Measurements from ENCODE around the gene SEMA6B.

The SEMA6B gene

DNA sequence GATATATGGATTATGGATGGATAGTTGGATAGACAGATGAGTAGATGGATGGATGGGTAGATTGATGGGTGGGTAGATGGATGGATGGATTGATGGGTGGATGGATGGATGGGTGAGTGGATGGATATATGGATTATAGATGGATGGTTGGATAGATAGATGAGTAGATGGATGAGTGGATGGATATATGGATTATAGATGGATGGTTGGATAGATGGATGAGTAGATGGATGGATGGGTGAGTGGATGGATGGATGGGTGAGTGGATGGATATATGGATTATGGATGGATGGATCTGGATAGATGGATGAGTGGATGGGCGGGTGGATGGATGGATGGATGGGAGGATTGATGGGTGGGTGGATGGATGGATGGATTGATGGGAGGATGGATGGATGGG lies 43.4 kb upstream of the SEMA6B start:
- Histone ChIP-seq H3K36me3 (ENCODE audit: control insufficient read depth in 2 of 2, insufficient read depth in 1 of 2, low read length in 2 of 2) (no peaks in the 10 kb centered on the region), H3K27ac (ENCODE audit: extremely low read depth, low read depth, low read length) (no peak overlapping the region), H3K4me1 (ENCODE audit: control insufficient read depth, insufficient read depth, low read length) (0 out of 2 replicates have a peak, but pooled peaks cover 3% of the 10 kb centered on the region), H3K9me3 (ENCODE audit: control insufficient read depth, insufficient read depth, low read depth, low read length) (no peaks in the 10 kb centered on the region), H3K4me3 (ENCODE audit: low read depth, low read length) (no peak overlapping the region)
- ChIA-PET POLR2A (no interaction called here), CTCF (interaction anchor here (0.5 kb wide), 1 partner anchor 195 kb away, joined by 3 read pairs; no protein-coding TSS in a partner anchor)
- TF ChIP-seq ZBTB17 (tag by site-specific recombination; IDR thresholded peaks at IDR 0.05) = peak; percentile 98
- TF ChIP-seq GLIS1 (tag by site-specific recombination; IDR thresholded peaks at IDR 0.05) = no peak
- TF ChIP-seq ZNF366 (tag by site-specific recombination; conservative IDR thresholded peaks at IDR 0.05) = peak; percentile 26

DNA sequence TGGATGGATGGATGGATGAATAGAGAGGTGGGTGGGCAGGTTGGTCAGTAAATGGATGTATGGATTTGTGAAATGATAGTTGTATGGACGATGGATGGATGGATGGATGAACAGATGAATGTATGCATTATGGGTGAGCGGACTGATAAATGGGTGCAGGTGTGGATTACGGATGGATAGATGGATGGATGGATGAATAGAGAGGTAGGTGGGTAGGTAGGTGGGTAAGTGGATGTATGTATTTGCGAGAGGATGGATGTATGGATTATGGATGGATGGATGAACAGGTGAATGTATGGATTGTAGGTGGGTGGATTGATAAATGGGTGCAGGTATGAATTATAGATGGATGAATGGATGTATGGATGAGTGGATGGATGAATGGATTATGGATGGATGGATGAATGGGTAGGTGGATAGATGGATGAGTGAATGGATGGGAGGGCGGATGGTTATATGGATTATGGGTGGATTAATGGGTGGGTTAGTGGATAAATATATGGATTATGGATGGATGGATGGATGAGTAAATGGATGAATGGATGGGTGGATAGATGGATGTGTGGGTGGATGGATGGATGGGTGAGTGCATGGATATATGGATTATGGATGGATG lies 42.8 kb upstream of the SEMA6B start:
- H3K4me1 ChIP-seq (ENCODE audit: control insufficient read depth, insufficient read depth, low read length) = 0 out of 2 replicates have a peak, but pooled peaks cover 3% of the 10 kb centered on the region
- no peaks in the 10 kb centered on the region for H3K9me3 ChIP-seq (ENCODE audit: control insufficient read depth, insufficient read depth, low read depth, low read length)
- H3K27ac ChIP-seq (ENCODE audit: extremely low read depth, low read depth, low read length) = no peak overlapping the region
- no peak overlapping the region for H3K4me3 ChIP-seq (ENCODE audit: low read depth, low read length)
- H3K36me3 ChIP-seq (ENCODE audit: control insufficient read depth in 2 of 2, insufficient read depth in 1 of 2, low read length in 2 of 2) = no peaks in the 10 kb centered on the region
- POLR2A ChIA-PET = no interaction called here
- CTCF ChIA-PET = no interaction called here
- TF ChIP-seq ZEB2 (tag by site-specific recombination; IDR thresholded peaks at IDR 0.05) (peak; percentile 42; the same call in 1 of the 2 replicates), ZNF132 (tag by site-specific recombination; IDR thresholded peaks at IDR 0.05; ENCODE audit: borderline replicate concordance) (no peak), ZNF292 (tag by site-specific recombination; IDR thresholded peaks at IDR 0.05; ENCODE audit: borderline replicate concordance, low read depth) (no peak), ZNF791 (tag by site-specific recombination; IDR thresholded peaks at IDR 0.05) (0 out of 2 replicates have a peak, but pooled peaks have one; percentile 9), ZIC2 (tag by site-specific recombination; IDR thresholded peaks at IDR 0.05) (no peak), ZNF416 (tag by site-specific recombination; IDR thresholded peaks at IDR 0.05) (no peak), ZNF366 (tag by site-specific recombination; conservative IDR thresholded peaks at IDR 0.05) (peak; percentile 96), ZFP37 (tag by site-specific recombination; IDR thresholded peaks at IDR 0.05) (no peak), ZNF776 (tag by site-specific recombination; IDR thresholded peaks at IDR 0.05; ENCODE audit: borderline replicate concordance) (peak; percentile 75), KLF8 (tag by site-specific recombination; IDR thresholded peaks at IDR 0.05) (no peak), ZNF157 (tag by site-specific recombination; IDR thresholded peaks at IDR 0.05) (no peak), ZBTB17 (tag by site-specific recombination; IDR thresholded peaks at IDR 0.05) (peak; percentile 97), ZNF610 (tag by site-specific recombination; IDR thresholded peaks at IDR 0.05; ENCODE audit: borderline replicate concordance) (no peak), ZNF768 (tag by site-specific recombination; IDR thresholded peaks at IDR 0.05) (no peak), KLF16 (tag by site-specific recombination; IDR thresholded peaks at IDR 0.05) (no peak), ZNF184 (tag by site-specific recombination; IDR thresholded peaks at IDR 0.05) (no peak), ZNF354C (tag by site-specific recombination; IDR thresholded peaks at IDR 0.05; ENCODE audit: borderline replicate concordance, low read depth) (no peak)
- TF ChIP-seq, protein P1, sequence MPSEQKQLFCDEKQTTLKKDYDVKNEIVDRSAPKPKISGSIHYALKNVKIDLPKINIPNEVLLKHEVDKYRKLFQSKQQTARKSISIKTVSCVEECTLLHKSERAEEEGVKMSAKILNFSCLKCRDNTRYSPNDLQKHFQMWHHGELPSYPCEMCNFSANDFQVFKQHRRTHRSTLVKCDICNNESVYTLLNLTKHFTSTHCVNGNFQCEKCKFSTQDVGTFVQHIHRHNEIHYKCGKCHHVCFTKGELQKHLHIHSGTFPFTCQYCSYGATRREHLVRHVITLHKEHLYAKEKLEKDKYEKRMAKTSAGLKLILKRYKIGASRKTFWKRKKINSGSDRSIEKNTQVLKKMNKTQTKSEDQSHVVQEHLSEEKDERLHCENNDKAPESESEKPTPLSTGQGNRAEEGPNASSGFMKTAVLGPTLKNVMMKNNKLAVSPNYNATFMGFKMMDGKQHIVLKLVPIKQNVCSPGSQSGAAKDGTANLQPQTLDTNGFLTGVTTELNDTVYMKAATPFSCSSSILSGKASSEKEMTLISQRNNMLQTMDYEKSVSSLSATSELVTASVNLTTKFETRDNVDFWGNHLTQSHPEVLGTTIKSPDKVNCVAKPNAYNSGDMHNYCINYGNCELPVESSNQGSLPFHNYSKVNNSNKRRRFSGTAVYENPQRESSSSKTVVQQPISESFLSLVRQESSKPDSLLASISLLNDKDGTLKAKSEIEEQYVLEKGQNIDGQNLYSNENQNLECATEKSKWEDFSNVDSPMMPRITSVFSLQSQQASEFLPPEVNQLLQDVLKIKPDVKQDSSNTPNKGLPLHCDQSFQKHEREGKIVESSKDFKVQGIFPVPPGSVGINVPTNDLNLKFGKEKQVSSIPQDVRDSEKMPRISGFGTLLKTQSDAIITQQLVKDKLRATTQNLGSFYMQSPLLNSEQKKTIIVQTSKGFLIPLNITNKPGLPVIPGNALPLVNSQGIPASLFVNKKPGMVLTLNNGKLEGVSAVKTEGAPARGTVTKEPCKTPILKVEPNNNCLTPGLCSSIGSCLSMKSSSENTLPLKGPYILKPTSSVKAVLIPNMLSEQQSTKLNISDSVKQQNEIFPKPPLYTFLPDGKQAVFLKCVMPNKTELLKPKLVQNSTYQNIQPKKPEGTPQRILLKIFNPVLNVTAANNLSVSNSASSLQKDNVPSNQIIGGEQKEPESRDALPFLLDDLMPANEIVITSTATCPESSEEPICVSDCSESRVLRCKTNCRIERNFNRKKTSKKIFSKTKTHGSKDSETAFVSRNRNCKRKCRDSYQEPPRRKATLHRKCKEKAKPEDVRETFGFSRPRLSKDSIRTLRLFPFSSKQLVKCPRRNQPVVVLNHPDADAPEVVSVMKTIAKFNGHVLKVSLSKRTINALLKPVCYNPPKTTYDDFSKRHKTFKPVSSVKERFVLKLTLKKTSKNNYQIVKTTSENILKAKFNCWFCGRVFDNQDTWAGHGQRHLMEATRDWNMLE (tag by site-specific recombination; conservative IDR thresholded peaks at IDR 0.05; ENCODE audit: low read depth) = no peak
- TF ChIP-seq, protein P2, sequence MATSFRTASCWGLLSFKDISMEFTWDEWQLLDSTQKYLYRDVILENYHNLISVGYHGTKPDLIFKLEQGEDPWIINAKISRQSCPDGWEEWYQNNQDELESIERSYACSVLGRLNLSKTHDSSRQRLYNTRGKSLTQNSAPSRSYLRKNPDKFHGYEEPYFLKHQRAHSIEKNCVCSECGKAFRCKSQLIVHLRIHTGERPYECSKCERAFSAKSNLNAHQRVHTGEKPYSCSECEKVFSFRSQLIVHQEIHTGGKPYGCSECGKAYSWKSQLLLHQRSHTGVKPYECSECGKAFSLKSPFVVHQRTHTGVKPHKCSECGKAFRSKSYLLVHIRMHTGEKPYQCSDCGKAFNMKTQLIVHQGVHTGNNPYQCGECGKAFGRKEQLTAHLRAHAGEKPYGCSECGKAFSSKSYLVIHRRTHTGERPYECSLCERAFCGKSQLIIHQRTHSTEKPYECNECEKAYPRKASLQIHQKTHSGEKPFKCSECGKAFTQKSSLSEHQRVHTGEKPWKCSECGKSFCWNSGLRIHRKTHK (tag by site-specific recombination; IDR thresholded peaks at IDR 0.05) = no peak
- TF ChIP-seq, protein P3, sequence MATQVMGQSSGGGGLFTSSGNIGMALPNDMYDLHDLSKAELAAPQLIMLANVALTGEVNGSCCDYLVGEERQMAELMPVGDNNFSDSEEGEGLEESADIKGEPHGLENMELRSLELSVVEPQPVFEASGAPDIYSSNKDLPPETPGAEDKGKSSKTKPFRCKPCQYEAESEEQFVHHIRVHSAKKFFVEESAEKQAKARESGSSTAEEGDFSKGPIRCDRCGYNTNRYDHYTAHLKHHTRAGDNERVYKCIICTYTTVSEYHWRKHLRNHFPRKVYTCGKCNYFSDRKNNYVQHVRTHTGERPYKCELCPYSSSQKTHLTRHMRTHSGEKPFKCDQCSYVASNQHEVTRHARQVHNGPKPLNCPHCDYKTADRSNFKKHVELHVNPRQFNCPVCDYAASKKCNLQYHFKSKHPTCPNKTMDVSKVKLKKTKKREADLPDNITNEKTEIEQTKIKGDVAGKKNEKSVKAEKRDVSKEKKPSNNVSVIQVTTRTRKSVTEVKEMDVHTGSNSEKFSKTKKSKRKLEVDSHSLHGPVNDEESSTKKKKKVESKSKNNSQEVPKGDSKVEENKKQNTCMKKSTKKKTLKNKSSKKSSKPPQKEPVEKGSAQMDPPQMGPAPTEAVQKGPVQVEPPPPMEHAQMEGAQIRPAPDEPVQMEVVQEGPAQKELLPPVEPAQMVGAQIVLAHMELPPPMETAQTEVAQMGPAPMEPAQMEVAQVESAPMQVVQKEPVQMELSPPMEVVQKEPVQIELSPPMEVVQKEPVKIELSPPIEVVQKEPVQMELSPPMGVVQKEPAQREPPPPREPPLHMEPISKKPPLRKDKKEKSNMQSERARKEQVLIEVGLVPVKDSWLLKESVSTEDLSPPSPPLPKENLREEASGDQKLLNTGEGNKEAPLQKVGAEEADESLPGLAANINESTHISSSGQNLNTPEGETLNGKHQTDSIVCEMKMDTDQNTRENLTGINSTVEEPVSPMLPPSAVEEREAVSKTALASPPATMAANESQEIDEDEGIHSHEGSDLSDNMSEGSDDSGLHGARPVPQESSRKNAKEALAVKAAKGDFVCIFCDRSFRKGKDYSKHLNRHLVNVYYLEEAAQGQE (tag by site-specific recombination; IDR thresholded peaks at IDR 0.05) = no peak

Data from HEK293 (cell line).